PFSK-1 (cell line): Measurements from ENCODE around the gene KCTD11.

Experiments used
- FOXP2 ChIP-seq: optimal IDR thresholded peaks from 2 replicates; pipeline ENCODE3; 2011; ENCODE audit warnings: borderline replicate concordance, control low read depth, inconsistent platforms; ENCODE audit not compliant: insufficient read depth; ENCODE audit errors: extremely low read length, extremely low read depth
- POLR2AphosphoS5 ChIP-seq: IDR thresholded peaks from 2 replicates; pipeline ENCODE4 v1.6.1; 2012; ENCODE audit warnings: low read depth, mild to moderate bottlenecking, control low read depth, low read length, moderate library complexity
- REST ChIP-seq, 2 experiments: IDR thresholded peaks; 2 replicates each; pipeline versions ENCODE4 v1.6.1 to v1.8.0; 2011 to 2012; ENCODE audit warnings: low read depth in 2 of 2, low read length in 2 of 2, control low read depth in 1 of 2, inconsistent platforms in 1 of 2, mild to moderate bottlenecking in 1 of 2, moderate library complexity in 1 of 2; ENCODE audit not compliant: insufficient read depth in 1 of 2
- SIN3A ChIP-seq: IDR thresholded peaks from 2 replicates; pipeline ENCODE4 v1.6.1; 2012; ENCODE audit warnings: mild to moderate bottlenecking, low read length, moderate library complexity, borderline replicate concordance; ENCODE audit not compliant: insufficient read depth
- TAF1 ChIP-seq: IDR thresholded peaks from 2 replicates; pipeline ENCODE4 v1.6.1; 2012; ENCODE audit warnings: low read length, control low read depth, borderline replicate concordance; ENCODE audit not compliant: insufficient read depth

GRCh38 chr17:7327056-7327455 lies 24.9 kb upstream of the KCTD11 start:
- TF ChIP-seq POLR2AphosphoS5 (no peak), TAF1 (no peak), SIN3A (no peak), REST (IDR thresholded peaks at IDR 0.05; ENCODE audit: insufficient read depth in 1 of 2, low read depth in 2 of 2, low read length in 2 of 2) (no peak), FOXP2 (no peak)
